Glutamatergic neuron (in vitro differentiated cells): ENCODE results near the gene CMPK1. TPM values are rescaled to one million over a fixed set of nuclear protein-coding genes. Genes with fewer than 3 reads are reported as not detected.

Source experiments
- DNase-seq: peaks from one replicate; pipeline ENCODE4 v3.0.0; 2022
- H3K27ac Mint-ChIP-seq: one replicate; pipeline ENCODE4 v1.8.0; 2020; ENCODE audit warnings: mild to moderate bottlenecking, mixed read lengths, inconsistent platforms; ENCODE audit not compliant: unreplicated experiment
- H3K27me3 Mint-ChIP-seq: one replicate; pipeline ENCODE4 v1.8.0; 2020; ENCODE audit warnings: mild to moderate bottlenecking, moderate library complexity, mixed read lengths, inconsistent platforms; ENCODE audit not compliant: unreplicated experiment
- H3K36me3 Mint-ChIP-seq: one replicate; pipeline ENCODE4 v1.8.0; 2020; ENCODE audit warnings: mild to moderate bottlenecking, mixed read lengths, inconsistent platforms; ENCODE audit not compliant: unreplicated experiment
- H3K4me1 Mint-ChIP-seq: one replicate; pipeline ENCODE4 v1.8.0; 2020; ENCODE audit warnings: mild to moderate bottlenecking, low read depth, mixed read lengths, inconsistent platforms; ENCODE audit not compliant: unreplicated experiment
- H3K4me3 Mint-ChIP-seq: one replicate; pipeline ENCODE4 v1.8.0; 2020; ENCODE audit warnings: mild to moderate bottlenecking, mixed read lengths, inconsistent platforms; ENCODE audit not compliant: unreplicated experiment
- H3K9me3 Mint-ChIP-seq: one replicate; pipeline ENCODE4 v1.8.0; 2020; ENCODE audit warnings: mild to moderate bottlenecking, moderate library complexity, mixed read lengths, inconsistent platforms; ENCODE audit not compliant: unreplicated experiment
- CTCF ChIP-seq: fragments of 200-600 bp; sonication (generic); IDR thresholded peaks from one replicate; pipeline ENCODE4 v1.5.0; 2021; ENCODE audit not compliant: partially characterized antibody, unreplicated experiment
- total RNA-seq: library from RNA; stranded (reverse); fragmentation: NEBNext Ultra II Directional; extraction: Animal tissue kit (Norgen Biotek cat#: 25700); gene quantifications from one replicate; pipeline ENCODE4 v1.2.1, GENCODE V29; 2021; ENCODE audit not compliant: unreplicated experiment

Gene CMPK1
- total RNA-seq, 1 donor from 2014 or later, result 60.4 TPM

- Mint-ChIP-seq H3K36me3 (no peaks in the 10 kb centered on the region), H3K4me3 (no peak overlapping the region), H3K27me3 (no peaks in the 10 kb centered on the region), H3K4me1 (no peaks in the 10 kb centered on the region), H3K9me3 (no peaks in the 10 kb centered on the region), H3K27ac (no peak overlapping the region)
- DNase-seq, result no peak
- TF ChIP-seq CTCF, result no peak
Measured at GRCh38 chr1:47371016-47371517, 37.5 kb downstream of the CMPK1 start.

- DNase-seq, result no peak
- no peak overlapping the region for H3K27ac Mint-ChIP-seq
- peaks cover 9% of the 10 kb centered on the region for H3K4me1 Mint-ChIP-seq
- H3K9me3 Mint-ChIP-seq, result no peaks in the 10 kb centered on the region
- no peaks in the 10 kb centered on the region for H3K27me3 Mint-ChIP-seq
- no peak overlapping the region for H3K4me3 Mint-ChIP-seq
- no peak for TF ChIP-seq CTCF
- H3K36me3 Mint-ChIP-seq, result no peaks in the 10 kb centered on the region
Measured at GRCh38 chr1:47374501-47374900, 40.9 kb downstream of the CMPK1 start.

GRCh38 chr1:47378147-47378546 lies 44.6 kb downstream of the CMPK1 start:
- TF ChIP-seq CTCF, result no peak
- Mint-ChIP-seq H3K27ac (no peak overlapping the region), H3K4me3 (no peak overlapping the region), H3K9me3 (no peaks in the 10 kb centered on the region), H3K27me3 (no peaks in the 10 kb centered on the region), H3K36me3 (no peaks in the 10 kb centered on the region), H3K4me1 (peaks cover 10% of the 10 kb centered on the region)
- DNase-seq, result no peak

- Mint-ChIP-seq H3K4me1 (peaks cover 10% of the 10 kb centered on the region), H3K9me3 (peaks cover 1% of the 10 kb centered on the region), H3K36me3 (no peaks in the 10 kb centered on the region), H3K4me3 (no peak overlapping the region), H3K27me3 (no peaks in the 10 kb centered on the region), H3K27ac (no peak overlapping the region)
- no peak for DNase-seq
- no peak for TF ChIP-seq CTCF
Measured at GRCh38 chr1:47380699-47381098, 47.1 kb downstream of the CMPK1 start.

- Mint-ChIP-seq H3K36me3 (no peaks in the 10 kb centered on the region), H3K9me3 (peaks cover 1% of the 10 kb centered on the region), H3K27me3 (peaks cover 4% of the 10 kb centered on the region), H3K4me3 (no peak overlapping the region), H3K27ac (no peak overlapping the region), H3K4me1 (peaks cover 10% of the 10 kb centered on the region)
- TF ChIP-seq CTCF, result no peak
- DNase-seq, result no peak
Measured at GRCh38 chr1:47382399-47382983, 48.9 kb downstream of the CMPK1 start.
